BLaER1 treated with 17β-estradiol and CSF1 and Interleukin-3, amounts not matched to agents 10 nM and 100 nM (cell line): ENCODE results near the gene TPRN.

ENCODE experiments used
- H3K27ac ChIP-seq, 11 experiments: shearing (Covaris generic); formaldehyde crosslinking; 2 replicates each; pipeline ENCODE4 v1.8.1; 2022
- H3K27me3 ChIP-seq, 11 experiments: shearing (Covaris generic); formaldehyde crosslinking; 2 replicates each; pipeline ENCODE4 v1.8.1; 2022
- H3K36me3 ChIP-seq, 11 experiments: shearing (Covaris generic); formaldehyde crosslinking; 2 replicates each; pipeline ENCODE4 v1.8.1; 2022
- H3K4me1 ChIP-seq, 10 experiments: shearing (Covaris generic); formaldehyde crosslinking; 2 replicates each; pipeline ENCODE4 v1.8.1; 2022
- H3K4me2 ChIP-seq, 11 experiments: shearing (Covaris generic); formaldehyde crosslinking; 2 replicates each; pipeline ENCODE4 v1.8.1; 2022
- H3K4me3 ChIP-seq, 10 experiments: shearing (Covaris generic); formaldehyde crosslinking; 2 replicates each; pipeline ENCODE4 v1.8.1; 2022
- H3K9ac ChIP-seq, 11 experiments: shearing (Covaris generic); formaldehyde crosslinking; 2 replicates each; pipeline ENCODE4 v1.8.1; 2022
- H3K9me3 ChIP-seq, 11 experiments: shearing (Covaris generic); formaldehyde crosslinking; replicated peaks in 1 of 11; 2 replicates each; pipeline ENCODE4 v1.8.1; 2022
- H4K20me1 ChIP-seq, 11 experiments: shearing (Covaris generic); formaldehyde crosslinking; 2 replicates each; pipeline ENCODE4 v1.8.1; 2022
- Cebpa-rat ChIP-seq, 11 experiments: shearing (Covaris generic); IDR thresholded peaks; 2 replicates each; pipeline ENCODE4 v1.8.1; 2022

TPRN gene

GRCh38 chr9:137168904-137169856 lies 31.4 kb downstream of the TPRN start:
- peaks cover 0 to 87% (median 18%) of the 10 kb centered on the region in 11 experiments; a peak in 16 of 22 replicates for H3K27me3 ChIP-seq
- H3K4me3 ChIP-seq: peak overlapping the region; percentile 55 to 75 (median 66)
- peaks cover 0 to 6% (median 0%) of the 10 kb centered on the region in 11 experiments; a peak in 2 of 22 replicates for H3K36me3 ChIP-seq
- peaks cover 0 to 89% (median 29%) of the 10 kb centered on the region in 11 experiments; a peak in 17 of 22 replicates for H4K20me1 ChIP-seq
- no peaks in the 10 kb centered on the region for H3K9me3 ChIP-seq
- peak overlapping the region; percentile 26 to 79 (median 66); a peak in 19 of 22 replicates for H3K9ac ChIP-seq
- peak overlapping the region; percentile 96 to 100 (median 100) for H3K4me2 ChIP-seq
- peaks cover 30 to 97% (median 95%) of the 10 kb centered on the region in 10 experiments for H3K4me1 ChIP-seq
- peak overlapping the region in 6 of 11 experiments; percentile 0 to 57 (median 49); a peak in 10 of 22 replicates for H3K27ac ChIP-seq
- no peak for TF ChIP-seq Cebpa-rat (IDR thresholded peaks at IDR 0.05)

GRCh38 chr9:137168573-137168903 lies 32.0 kb downstream of the TPRN start:
- Histone ChIP-seq H3K4me3 (peak overlapping the region; percentile 55 to 75 (median 66)), H3K9me3 (no peaks in the 10 kb centered on the region), H3K9ac (peak overlapping the region; percentile 26 to 79 (median 66); a peak in 19 of 22 replicates), H3K4me1 (peaks cover 23 to 95% (median 88%) of the 10 kb centered on the region in 10 experiments), H3K36me3 (peaks cover 0 to 11% (median 0%) of the 10 kb centered on the region in 11 experiments; a peak in 2 of 22 replicates), H4K20me1 (peaks cover 0 to 84% (median 28%) of the 10 kb centered on the region in 11 experiments; a peak in 16 of 22 replicates), H3K27ac (peak overlapping the region in 6 of 11 experiments; percentile 0 to 57 (median 49); a peak in 10 of 22 replicates), H3K27me3 (peaks cover 0 to 80% (median 18%) of the 10 kb centered on the region in 11 experiments; a peak in 16 of 22 replicates), H3K4me2 (peak overlapping the region; percentile 96 to 100 (median 100))
- TF ChIP-seq Cebpa-rat (IDR thresholded peaks at IDR 0.05): no peak

GRCh38 chr9:137167747-137168572 lies 32.6 kb downstream of the TPRN start:
- Histone ChIP-seq H3K27ac (no peak overlapping the region; a peak in 1 of 22 replicates), H3K36me3 (peaks cover 0 to 11% (median 0%) of the 10 kb centered on the region in 11 experiments; a peak in 2 of 22 replicates), H4K20me1 (peaks cover 0 to 78% (median 25%) of the 10 kb centered on the region in 11 experiments; a peak in 16 of 22 replicates), H3K27me3 (peaks cover 0 to 75% (median 18%) of the 10 kb centered on the region in 11 experiments; a peak in 16 of 22 replicates), H3K9ac (peak overlapping the region in 5 of 11 experiments; percentile 46 to 78 (median 65); a peak in 8 of 22 replicates), H3K4me1 (peaks cover 17 to 89% (median 82%) of the 10 kb centered on the region in 10 experiments), H3K9me3 (no peaks in the 10 kb centered on the region), H3K4me2 (peak overlapping the region; percentile 96 to 100 (median 100)), H3K4me3 (peak overlapping the region; percentile 55 to 75 (median 66); a peak in 18 of 20 replicates)
- no peak for TF ChIP-seq Cebpa-rat (IDR thresholded peaks at IDR 0.05)

GRCh38 chr9:137167277-137167746 lies 33.2 kb downstream of the TPRN start:
- Histone ChIP-seq H3K27me3 (peaks cover 0 to 69% (median 18%) of the 10 kb centered on the region in 11 experiments; a peak in 16 of 22 replicates), H3K36me3 (peaks cover 0 to 11% (median 0%) of the 10 kb centered on the region in 11 experiments; a peak in 2 of 22 replicates), H3K4me2 (peak overlapping the region in 10 of 11 experiments; percentile 96 to 100 (median 100); a peak in 19 of 22 replicates), H3K4me3 (peak overlapping the region in 4 of 10 experiments; percentile 65 to 75 (median 70); a peak in 6 of 20 replicates), H4K20me1 (peaks cover 0 to 72% (median 20%) of the 10 kb centered on the region in 11 experiments; a peak in 16 of 22 replicates), H3K4me1 (peaks cover 17 to 82% (median 76%) of the 10 kb centered on the region in 10 experiments), H3K9me3 (no peaks in the 10 kb centered on the region), H3K27ac (no peak overlapping the region; a peak in 1 of 22 replicates), H3K9ac (peak overlapping the region in 4 of 11 experiments; percentile 46 to 78 (median 68); a peak in 7 of 22 replicates)
- TF ChIP-seq Cebpa-rat (IDR thresholded peaks at IDR 0.05): no peak

- no peak for TF ChIP-seq Cebpa-rat (IDR thresholded peaks at IDR 0.05)
- Histone ChIP-seq H3K4me3 (peak overlapping the region in 2 of 10 experiments; percentile 69 to 70; a peak in 4 of 20 replicates), H3K36me3 (peaks cover 0 to 11% (median 0%) of the 10 kb centered on the region in 11 experiments; a peak in 2 of 22 replicates), H3K9ac (peak overlapping the region in 4 of 11 experiments; percentile 10 to 52 (median 38); a peak in 6 of 22 replicates), H3K4me2 (peak overlapping the region in 9 of 11 experiments; percentile 32 to 100 (median 100); a peak in 19 of 22 replicates), H3K9me3 (no peaks in the 10 kb centered on the region), H3K27ac (no peak overlapping the region), H3K4me1 (peaks cover 17 to 75% (median 69%) of the 10 kb centered on the region in 10 experiments), H3K27me3 (peaks cover 0 to 62% (median 18%) of the 10 kb centered on the region in 11 experiments; a peak in 16 of 22 replicates), H4K20me1 (peaks cover 0 to 65% (median 20%) of the 10 kb centered on the region in 11 experiments; a peak in 16 of 22 replicates)
Measured at GRCh38 chr9:137166380-137167229, 33.9 kb downstream of the TPRN start.

GRCh38 chr9:137165250-137165836 lies 35.2 kb downstream of the TPRN start:
- H3K4me3 ChIP-seq: no peak overlapping the region

More at GRCh38 chr9:137165250-137165836, 35.2 kb downstream of the TPRN start:
- peaks cover 0 to 55% (median 20%) of the 10 kb centered on the region in 11 experiments; a peak in 16 of 22 replicates for H4K20me1 ChIP-seq
- peaks cover 0 to 54% (median 18%) of the 10 kb centered on the region in 11 experiments; a peak in 16 of 22 replicates for H3K27me3 ChIP-seq
- H3K27ac ChIP-seq: no peak overlapping the region
- no peak for TF ChIP-seq Cebpa-rat (IDR thresholded peaks at IDR 0.05)
- H3K4me2 ChIP-seq: peak overlapping the region in 8 of 11 experiments; percentile 96 to 100 (median 100); a peak in 15 of 22 replicates
- no peaks in the 10 kb centered on the region for H3K9me3 ChIP-seq
- peaks cover 17 to 66% (median 56%) of the 10 kb centered on the region in 10 experiments for H3K4me1 ChIP-seq
- peaks cover 0 to 11% (median 0%) of the 10 kb centered on the region in 11 experiments; a peak in 2 of 22 replicates for H3K36me3 ChIP-seq
- H3K9ac ChIP-seq: peak overlapping the region in 3 of 11 experiments; percentile 10 to 44 (median 31); a peak in 2 of 22 replicates
